Esophagus muscularis mucosa (tissue), 2 donors: ENCODE data around the gene OR4C6.

Source experiments
- EP300 ChIP-seq: sonication (generic); formaldehyde crosslinking; IDR thresholded peaks from one replicate; pipeline ENCODE4 v1.6.1; 2017; ENCODE audit warnings: antibody characterized with exemption
- POLR2A ChIP-seq: fragments of 450-650 bp; IDR thresholded peaks from one replicate; pipeline ENCODE4 v1.6.1; 2017; ENCODE audit warnings: antibody characterized with exemption, moderate library complexity, mild to moderate bottlenecking, low read depth

GRCh38 chr11:55624531-55624930 lies 37.5 kb upstream of the OR4C6 start:
- TF ChIP-seq POLR2A (no peak), EP300 (no peak)
